Endodermal cell (in vitro differentiated cells): ENCODE data around the gene HESX1. TPM values are rescaled to one million over a fixed set of nuclear protein-coding genes. Genes with fewer than 3 reads are reported as not detected.

Experiments
- DNase-seq: peaks from one replicate; pipeline ENCODE4 v3.0.0-alpha.2; 2017
- H3K27ac ChIP-seq: 2 replicates; pipeline ENCODE4 v1.5.1; 2013; ENCODE audit warnings: mild to moderate bottlenecking, low read depth, low read length, moderate library complexity
- H3K27me3 ChIP-seq: 2 replicates; pipeline ENCODE4 v1.6.1; 2013; ENCODE audit warnings: mild to moderate bottlenecking, low read length, moderate library complexity; ENCODE audit not compliant: insufficient read depth, control insufficient read depth, poor library complexity, severe bottlenecking
- H3K36me3 ChIP-seq: 2 replicates; pipeline ENCODE4 v1.7.0; 2013; ENCODE audit warnings: mild to moderate bottlenecking, low read length, moderate library complexity; ENCODE audit not compliant: control insufficient read depth, insufficient read depth
- H3K4me1 ChIP-seq: one replicate; pipeline ENCODE4 v1.7.0; 2013; ENCODE audit warnings: low read length; ENCODE audit not compliant: control insufficient read depth, insufficient read depth
- H3K4me3 ChIP-seq: 2 replicates; pipeline ENCODE4 v1.5.1; 2013; ENCODE audit warnings: mild to moderate bottlenecking, low read length, moderate library complexity
- H3K9ac ChIP-seq: 2 replicates; pipeline ENCODE4 v1.6.1; 2013; ENCODE audit warnings: mild to moderate bottlenecking, low read length, moderate library complexity; ENCODE audit not compliant: poor library complexity, severe bottlenecking; ENCODE audit errors: extremely low read depth
- H3K9me3 ChIP-seq: 2 replicates; pipeline ENCODE4 v1.6.1; 2013; ENCODE audit warnings: mild to moderate bottlenecking, low read length, moderate library complexity; ENCODE audit not compliant: control insufficient read depth
- H3K27ac Mint-ChIP-seq: 2 replicates; pipeline ENCODE4 v1.8.0; 2020; ENCODE audit warnings: mixed read lengths
- H3K27me3 Mint-ChIP-seq: 2 replicates; pipeline ENCODE4 v1.8.0; 2021; ENCODE audit warnings: mild to moderate bottlenecking, mixed read lengths; ENCODE audit not compliant: insufficient read depth
- H3K36me3 Mint-ChIP-seq: 2 replicates; pipeline ENCODE4 v1.8.0; 2020; ENCODE audit warnings: low read depth, mixed read lengths
- H3K4me1 Mint-ChIP-seq: 2 replicates; pipeline ENCODE4 v1.8.0; 2020; ENCODE audit warnings: mixed read lengths
- H3K4me3 Mint-ChIP-seq: 2 replicates; pipeline ENCODE4 v1.8.0; 2020; ENCODE audit warnings: mild to moderate bottlenecking, moderate library complexity, mixed read lengths
- H3K9me3 Mint-ChIP-seq: 2 replicates; pipeline ENCODE4 v1.8.0; 2020; ENCODE audit warnings: mild to moderate bottlenecking, mixed read lengths
- WGBS, 2 experiments: methylation state at CpG; one replicate each; pipeline versions ENCODE4 v1.1.5 to v1.1.7; 2013; ENCODE audit warnings: missing lambda C conversion rate in 2 of 2, mixed read lengths in 1 of 2; ENCODE audit not compliant: insufficient coverage in 1 of 2, insufficient read length in 1 of 2; 5-methylcytosine and 5-hydroxymethylcytosine counted together
- total RNA-seq, 2 donors: library from RNA; stranded (reverse); fragmentation: NEBNext Ultra II Directional in 1 of 2; extraction: Animal tissue kit (Norgen Biotek cat#: 25700) in 1 of 2; gene quantifications; 2 replicates in 1 of 2; 3 replicates in 1 of 2; pipeline ENCODE4 v1.2.1, GENCODE V29; 2021
- TF ChIP-seq, protein P1 (sequence below): fragments of 200-600 bp; sonication (generic); conservative IDR thresholded peaks from 2 replicates; pipeline ENCODE4 v1.5.0; 2021; ENCODE audit warnings: antibody characterized with exemption, mild to moderate bottlenecking

Gene HESX1
- total RNA-seq, 2 donors from 2014 or later = 3.8 to 8.0 TPM

DNA sequence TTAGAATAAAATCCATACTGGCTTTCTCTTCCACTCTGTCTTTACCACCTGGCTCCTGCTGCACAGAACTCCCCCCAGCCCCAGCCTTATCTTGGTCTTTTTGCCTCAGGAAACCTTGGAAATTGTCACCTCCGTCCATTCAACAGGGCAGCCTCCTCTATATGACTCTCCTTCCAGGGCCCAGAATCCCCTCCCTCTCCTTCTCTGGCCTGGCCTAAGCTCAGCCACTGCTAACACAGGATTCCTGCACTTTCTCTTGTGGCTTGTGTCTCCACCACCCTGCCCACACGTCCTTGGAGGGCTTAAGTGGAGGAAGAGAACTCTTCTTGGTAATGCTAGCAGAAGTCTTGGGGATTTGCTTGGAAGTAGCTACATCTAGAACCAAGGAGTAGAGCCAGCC is 33.1 kb downstream of the HESX1 start:
- WGBS, 2 experiments = 72 to 88% methylated on average over 1 to 2 of the region's 2 CpGs
- Histone ChIP-seq H3K9ac (no peak overlapping the region), H3K36me3 (no peaks in the 10 kb centered on the region), H3K9me3 (no peaks in the 10 kb centered on the region), H3K27ac (no peak overlapping the region), H3K4me3 (no peak overlapping the region), H3K4me1 (peaks cover 29% of the 10 kb centered on the region), H3K27me3 (no peaks in the 10 kb centered on the region)
- H3K9me3 Mint-ChIP-seq = no peaks in the 10 kb centered on the region
- H3K4me3 Mint-ChIP-seq = no peak overlapping the region
- TF ChIP-seq, protein P1, sequence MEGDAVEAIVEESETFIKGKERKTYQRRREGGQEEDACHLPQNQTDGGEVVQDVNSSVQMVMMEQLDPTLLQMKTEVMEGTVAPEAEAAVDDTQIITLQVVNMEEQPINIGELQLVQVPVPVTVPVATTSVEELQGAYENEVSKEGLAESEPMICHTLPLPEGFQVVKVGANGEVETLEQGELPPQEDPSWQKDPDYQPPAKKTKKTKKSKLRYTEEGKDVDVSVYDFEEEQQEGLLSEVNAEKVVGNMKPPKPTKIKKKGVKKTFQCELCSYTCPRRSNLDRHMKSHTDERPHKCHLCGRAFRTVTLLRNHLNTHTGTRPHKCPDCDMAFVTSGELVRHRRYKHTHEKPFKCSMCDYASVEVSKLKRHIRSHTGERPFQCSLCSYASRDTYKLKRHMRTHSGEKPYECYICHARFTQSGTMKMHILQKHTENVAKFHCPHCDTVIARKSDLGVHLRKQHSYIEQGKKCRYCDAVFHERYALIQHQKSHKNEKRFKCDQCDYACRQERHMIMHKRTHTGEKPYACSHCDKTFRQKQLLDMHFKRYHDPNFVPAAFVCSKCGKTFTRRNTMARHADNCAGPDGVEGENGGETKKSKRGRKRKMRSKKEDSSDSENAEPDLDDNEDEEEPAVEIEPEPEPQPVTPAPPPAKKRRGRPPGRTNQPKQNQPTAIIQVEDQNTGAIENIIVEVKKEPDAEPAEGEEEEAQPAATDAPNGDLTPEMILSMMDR = no peak
- peaks cover 59% of the 10 kb centered on the region for H3K4me1 Mint-ChIP-seq
- DNase-seq = no peak
- peak overlapping the region; percentile 80 for H3K27ac Mint-ChIP-seq
- no peaks in the 10 kb centered on the region for H3K36me3 Mint-ChIP-seq
- H3K27me3 Mint-ChIP-seq = no peaks in the 10 kb centered on the region

DNA sequence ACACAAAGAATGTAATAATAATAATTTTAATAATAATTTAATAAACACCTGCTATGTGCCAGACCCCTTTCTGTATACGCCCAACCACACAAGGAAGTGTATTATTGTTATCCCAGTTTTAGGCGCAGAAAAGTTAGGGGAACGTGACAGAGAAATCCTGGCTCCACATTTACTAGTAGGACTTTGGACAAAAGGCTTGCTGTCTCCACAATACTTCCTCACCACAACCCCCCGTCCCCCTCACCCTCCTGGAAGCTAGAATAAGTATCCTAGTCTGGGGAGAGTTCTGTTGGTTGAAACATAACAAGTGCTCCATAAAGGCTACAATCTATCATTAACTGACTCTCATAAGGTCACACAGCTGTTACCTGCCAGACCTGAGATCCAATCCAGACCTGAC is 34.1 kb downstream of the HESX1 start:
- no peaks in the 10 kb centered on the region for H3K36me3 ChIP-seq
- H3K27me3 ChIP-seq = no peaks in the 10 kb centered on the region
- Mint-ChIP-seq H3K4me1 (peaks cover 68% of the 10 kb centered on the region), H3K27ac (peak overlapping the region; percentile 67), H3K4me3 (peak overlapping the region; percentile 96), H3K9me3 (no peaks in the 10 kb centered on the region), H3K36me3 (no peaks in the 10 kb centered on the region), H3K27me3 (no peaks in the 10 kb centered on the region)
- no peak overlapping the region for H3K4me3 ChIP-seq
- no peak overlapping the region for H3K9ac ChIP-seq
- 88% methylated on average over 4 of the region's 4 CpGs; no CpG with 5 or more reads in 1 of the 2 experiments for WGBS, 2 experiments
- peaks cover 39% of the 10 kb centered on the region for H3K4me1 ChIP-seq
- H3K27ac ChIP-seq = no peak overlapping the region
- TF ChIP-seq, protein P1 = no peak
- DNase-seq = no peak
- no peaks in the 10 kb centered on the region for H3K9me3 ChIP-seq

DNA sequence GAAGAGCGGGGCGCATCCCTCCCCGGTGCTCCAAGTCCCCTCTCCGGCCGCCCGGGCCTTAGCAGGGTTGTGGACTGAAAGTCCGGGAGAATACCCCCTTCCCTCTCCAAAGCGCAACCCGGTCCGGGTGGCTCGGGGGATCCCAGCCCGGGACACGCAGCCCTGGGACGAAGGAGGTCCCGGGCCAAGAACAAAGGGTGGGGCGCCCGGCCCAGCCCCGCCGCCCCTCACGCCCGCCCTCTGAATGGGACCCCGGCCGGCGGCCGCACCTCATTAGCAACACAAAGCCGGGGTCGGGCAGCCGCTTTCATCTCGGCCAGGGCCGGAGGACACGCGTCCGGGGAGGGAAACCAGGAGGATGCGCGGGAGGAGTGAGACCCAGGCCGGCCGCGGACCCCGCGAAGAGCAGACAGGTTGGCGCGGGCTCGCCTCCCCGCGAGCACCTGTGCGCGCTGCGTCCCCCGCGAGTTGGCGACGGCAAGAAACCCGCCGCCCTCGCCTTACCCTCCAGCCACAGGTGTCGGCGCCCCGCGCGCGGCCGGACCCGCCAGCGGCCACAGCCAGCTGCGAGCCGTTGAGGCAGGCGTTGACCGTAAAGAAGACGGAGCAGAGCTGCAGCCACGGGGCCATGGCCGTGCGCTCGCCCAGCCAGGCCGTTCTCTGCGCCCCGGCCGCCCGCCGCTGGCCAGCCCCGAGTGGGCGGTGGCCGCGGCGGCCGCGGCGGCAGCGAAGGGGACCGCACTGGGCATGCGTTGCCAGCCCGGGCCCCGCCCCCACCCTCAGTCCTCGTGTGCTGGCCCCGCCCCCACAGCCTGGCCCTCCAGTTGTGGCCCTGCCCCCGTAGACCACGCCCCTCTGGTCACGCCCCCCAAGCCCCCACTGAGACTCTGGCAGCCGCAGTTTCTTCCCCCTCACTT is 34.9 kb downstream of the HESX1 start, which contains the start of gene IL17RD:
TSS of gene IL17RD (minus strand) at position 697 of the 917 bp plus-strand sequence. CDS start at position 630, 67 bp downstream.
- no peaks in the 10 kb centered on the region for H3K36me3 Mint-ChIP-seq
- WGBS, 2 experiments = 0% methylated on average over 27 to 98 of the region's 98 CpGs
- Histone ChIP-seq H3K27ac (peak within 1 kb of the TSS; percentile 91), H3K9ac (peak within 1 kb of the TSS; percentile 62), H3K4me1 (peaks cover 40% of the 10 kb centered on the region), H3K36me3 (no peaks in the 10 kb centered on the region), H3K27me3 (no peaks in the 10 kb centered on the region), H3K4me3 (peak within 1 kb of the TSS; percentile 91), H3K9me3 (no peaks in the 10 kb centered on the region)
- peak within 1 kb of the TSS; percentile 95 for H3K27ac Mint-ChIP-seq
- TF ChIP-seq, protein P1 = no peak
- no peaks in the 10 kb centered on the region for H3K9me3 Mint-ChIP-seq
- peak; percentile 96 for DNase-seq
- peaks cover 69% of the 10 kb centered on the region for H3K4me1 Mint-ChIP-seq
- H3K4me3 Mint-ChIP-seq = peak within 1 kb of the TSS; percentile 96
- no peaks in the 10 kb centered on the region for H3K27me3 Mint-ChIP-seq
